ENCODE data around the gene SPAST.

SPAST gene

GRCh38 chr2:32058130-32058529, 5.2 kb upstream of the SPAST start:
- DNase-seq (ENCODE audit: low read depth) = no peak
- H3K4me3 ChIP-seq (ENCODE audit: low read depth, low read length) = no peak overlapping the region
- TF ChIP-seq CTCF (IDR thresholded peaks at IDR 0.05; ENCODE audit: low read depth, low read length, missing control alignments) = no peak

- DNase-seq (ENCODE audit: low read depth) = no peak
- no peak for TF ChIP-seq CTCF (IDR thresholded peaks at IDR 0.05; ENCODE audit: low read depth, low read length, missing control alignments)
- no peak overlapping the region for H3K4me3 ChIP-seq (ENCODE audit: low read depth, low read length)
These were observed 3.1 kb upstream of the SPAST start for GRCh38 chr2:32060266-32060665.

DNA sequence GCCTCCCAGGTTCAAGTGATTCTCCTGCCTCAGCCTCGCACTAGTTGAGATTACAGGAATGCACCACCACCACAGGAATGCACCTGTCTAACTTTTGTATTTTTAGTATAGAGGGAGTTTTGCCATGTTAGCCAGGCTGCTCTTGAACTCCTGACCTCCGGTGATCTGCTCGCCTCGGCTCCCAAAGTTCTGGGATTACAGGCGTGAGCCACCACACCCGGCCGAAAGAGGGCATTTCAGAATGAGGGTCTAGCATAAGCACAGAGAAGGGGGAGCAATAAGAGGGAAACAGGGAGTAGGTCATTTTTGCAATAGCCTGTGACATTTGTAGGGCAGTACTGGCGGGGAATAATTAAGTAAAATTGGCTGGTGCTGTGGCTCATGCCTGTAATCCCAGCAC, 1.9 kb upstream of the SPAST start:
- TF ChIP-seq CTCF (IDR thresholded peaks at IDR 0.05; ENCODE audit: low read depth, low read length, missing control alignments) = no peak
- DNase-seq (ENCODE audit: low read depth) = no peak
- H3K4me3 ChIP-seq (ENCODE audit: low read depth, low read length) = no peak overlapping the region

DNA sequence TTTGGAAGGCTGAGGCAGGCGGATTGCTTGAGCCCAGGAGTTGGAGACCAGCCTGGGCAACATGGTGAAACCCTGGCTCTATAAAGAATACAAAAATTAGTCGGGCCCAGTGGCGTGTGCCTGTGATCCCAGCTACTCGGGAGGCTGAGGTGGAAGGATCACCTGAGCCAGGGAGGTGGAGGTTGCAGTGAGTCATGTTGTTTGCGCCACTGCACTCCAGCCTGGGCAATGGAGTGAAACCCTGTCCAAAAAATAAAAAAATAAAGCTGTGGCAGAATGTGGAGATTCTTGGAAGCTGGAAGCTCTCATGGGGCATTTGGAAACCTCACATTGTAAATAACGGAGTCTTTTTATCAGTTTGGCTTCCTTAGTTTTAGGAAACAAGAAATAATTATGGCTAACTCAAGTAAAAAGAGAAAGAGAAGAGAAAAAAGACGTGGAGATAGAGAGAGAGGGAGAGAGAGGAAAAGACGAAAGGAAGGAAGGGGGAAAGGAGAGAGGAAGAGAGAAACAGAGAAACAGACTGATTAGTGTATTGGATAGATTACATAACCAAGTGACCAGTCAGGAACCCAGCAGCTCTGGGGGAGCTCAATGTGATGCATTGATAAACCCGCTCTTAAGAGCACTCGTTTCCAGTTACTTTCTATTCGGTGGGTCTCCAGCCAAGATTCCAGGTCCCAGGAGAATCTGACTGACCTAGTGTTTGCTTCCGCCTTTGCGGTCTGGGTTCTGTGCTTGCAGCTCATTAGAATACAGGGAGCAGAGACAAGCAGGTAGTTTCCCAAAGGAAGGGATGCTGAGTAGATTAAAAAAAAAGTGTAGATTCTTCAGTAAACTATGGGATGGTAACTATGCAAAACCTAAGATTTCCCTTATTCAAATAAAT, 1.1 kb upstream of the SPAST start:
- peak overlapping the region; percentile 92 for H3K4me3 ChIP-seq (ENCODE audit: low read depth, low read length)
- DNase-seq (ENCODE audit: low read depth) = no peak
- no peak for TF ChIP-seq CTCF (IDR thresholded peaks at IDR 0.05; ENCODE audit: low read depth, low read length, missing control alignments)

- DNase-seq (ENCODE audit: low read depth) = no peak
- peak overlapping the region; percentile 92 for H3K4me3 ChIP-seq (ENCODE audit: low read depth, low read length)
- no peak for TF ChIP-seq CTCF (IDR thresholded peaks at IDR 0.05; ENCODE audit: low read depth, low read length, missing control alignments)
These were observed 755 bp downstream of the SPAST start for GRCh38 chr2:32064021-32064601.

GRCh38 chr2:32064713-32065112, 1.4 kb downstream of the SPAST start:
- peak overlapping the region; percentile 92 for H3K4me3 ChIP-seq (ENCODE audit: low read depth, low read length)
- TF ChIP-seq CTCF (IDR thresholded peaks at IDR 0.05; ENCODE audit: low read depth, low read length, missing control alignments) = no peak
- DNase-seq (ENCODE audit: low read depth) = no peak
